ENCODE data around the gene KCNMB1.

DNA sequence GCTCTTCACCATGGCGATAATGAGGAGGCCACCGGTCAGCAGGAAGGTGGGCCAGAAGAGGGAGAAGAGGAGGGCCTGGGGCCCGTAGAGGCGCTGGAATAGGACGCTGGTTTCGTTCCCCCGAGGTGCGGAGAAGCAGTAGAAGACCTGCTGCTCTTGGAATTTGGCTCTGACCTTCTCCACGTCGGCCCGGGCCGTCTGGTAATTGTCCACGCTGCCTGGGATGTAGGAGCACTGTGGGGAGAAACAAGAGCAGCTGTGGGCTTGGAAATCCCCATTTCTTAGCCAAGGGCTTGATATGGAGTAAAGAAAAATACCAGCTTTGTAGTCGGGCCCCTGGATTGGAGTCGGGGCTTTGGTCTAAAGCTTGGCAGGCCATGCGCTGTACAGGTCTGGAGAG lies 10.4 kb downstream of the KCNMB1 start:
- TF ChIP-seq NR2C2 (IDR thresholded peaks at IDR 0.05; ENCODE audit: borderline replicate concordance, control insufficient read depth, insufficient read length, low read depth) (no peak), CHD2 (IDR thresholded peaks at IDR 0.05; ENCODE audit: borderline replicate concordance, low read depth, low read length) (no peak), CTCF (IDR thresholded peaks at IDR 0.05 in 2 of 3, conservative IDR thresholded peaks at IDR 0.05 in 1 of 3; ENCODE audit: control insufficient read depth in 2 of 3, extremely low read depth in 1 of 3, insufficient read depth in 1 of 3, low read depth in 3 of 3, low read length in 3 of 3) (no peak), ATF7 (IDR thresholded peaks at IDR 0.05; ENCODE audit: low read depth) (no peak)
- TF ChIP-seq, protein P1, sequence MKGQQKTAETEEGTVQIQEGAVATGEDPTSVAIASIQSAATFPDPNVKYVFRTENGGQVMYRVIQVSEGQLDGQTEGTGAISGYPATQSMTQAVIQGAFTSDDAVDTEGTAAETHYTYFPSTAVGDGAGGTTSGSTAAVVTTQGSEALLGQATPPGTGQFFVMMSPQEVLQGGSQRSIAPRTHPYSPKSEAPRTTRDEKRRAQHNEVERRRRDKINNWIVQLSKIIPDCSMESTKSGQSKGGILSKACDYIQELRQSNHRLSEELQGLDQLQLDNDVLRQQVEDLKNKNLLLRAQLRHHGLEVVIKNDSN (IDR thresholded peaks at IDR 0.05; ENCODE audit: borderline replicate concordance, extremely low read length, insufficient read depth, low read depth, low read length), result no peak
